HEK293 (cell line): ENCODE data around the gene GPSM1.

Experiments used
- CTCF ChIA-PET: fragments of 350-600 bp; formaldehyde crosslinking; extraction: SDS; loops from one replicate; lab custom pipeline; 2021; ENCODE audit warnings: antibody characterized with exemption; lab: Yijun Ruan, JAX
- POLR2A ChIA-PET: fragments of 300-600 bp; formaldehyde crosslinking; extraction: SDS; loops from one replicate; lab custom pipeline; 2020; ENCODE audit warnings: antibody characterized with exemption, inconsistent platforms; lab: Yijun Ruan, JAX
- H3K27ac ChIP-seq: fragments of 200-500 bp; sonication (Bioruptor generic); 2 replicates; pipeline ENCODE4 v1.5.1; 2014; ENCODE audit warnings: low read depth, low read length, control low read depth, inconsistent platforms; ENCODE audit errors: extremely low read depth
- H3K36me3 ChIP-seq, 2 experiments: fragments of 200-500 bp in 1 of 2; sonication (Bioruptor generic) in 1 of 2; 1 replicate in 1 of 2; 2 replicates in 1 of 2; pipeline ENCODE4 v1.5.1; 2014 to 2017; ENCODE audit warnings: inconsistent platforms in 2 of 2, low read length in 2 of 2; ENCODE audit not compliant: control insufficient read depth in 2 of 2, insufficient read depth in 1 of 2
- H3K4me1 ChIP-seq: fragments of 200-500 bp; sonication (Bioruptor generic); 2 replicates; pipeline ENCODE4 v1.5.1; 2014; ENCODE audit warnings: mild to moderate bottlenecking, low read length, inconsistent platforms; ENCODE audit not compliant: control insufficient read depth, insufficient read depth
- H3K4me3 ChIP-seq: 2 replicates; pipeline ENCODE4 v1.5.1; 2011; ENCODE audit warnings: low read depth, mild to moderate bottlenecking, control low read depth, low read length, moderate library complexity
- H3K9me3 ChIP-seq: fragments of 200-500 bp; sonication (Bioruptor generic); 2 replicates; pipeline ENCODE4 v1.5.1; 2014; ENCODE audit warnings: low read depth, low read length, inconsistent platforms; ENCODE audit not compliant: control insufficient read depth, insufficient read depth
- BCL11B ChIP-seq: fragments of 450-650 bp; formaldehyde crosslinking; IDR thresholded peaks from 2 replicates; pipeline ENCODE4 v1.5.1; 2016; ENCODE audit warnings: low read depth, missing biosample characterization, missing genetic modification characterization
- EGR2 ChIP-seq: fragments of 450-650 bp; formaldehyde crosslinking; IDR thresholded peaks from 2 replicates; pipeline ENCODE4 v1.5.1; 2016; ENCODE audit warnings: low read depth, missing biosample characterization, missing genetic modification characterization
- GLIS1 ChIP-seq: fragments of 450-650 bp; formaldehyde crosslinking; IDR thresholded peaks from 2 replicates; pipeline ENCODE4 v1.5.1; 2016; ENCODE audit warnings: missing biosample characterization, missing genetic modification characterization
- GLIS2 ChIP-seq: fragments of 450-650 bp; formaldehyde crosslinking; IDR thresholded peaks from 2 replicates; pipeline ENCODE4 v1.5.1; 2016; ENCODE audit warnings: missing biosample characterization, missing genetic modification characterization
- IKZF3 ChIP-seq: fragments of 450-650 bp; IDR thresholded peaks from 2 replicates; pipeline ENCODE4 v1.5.0; 2018; ENCODE audit warnings: missing biosample characterization, mild to moderate bottlenecking, missing genetic modification characterization, moderate library complexity
- KLF1 ChIP-seq: fragments of 450-650 bp; formaldehyde crosslinking; IDR thresholded peaks from 2 replicates; pipeline ENCODE4 v1.5.1; 2016; ENCODE audit warnings: missing biosample characterization, missing genetic modification characterization
- KLF8 ChIP-seq: fragments of 450-650 bp; formaldehyde crosslinking; IDR thresholded peaks from 2 replicates; pipeline ENCODE4 v1.5.1; 2016; ENCODE audit warnings: missing biosample characterization, missing genetic modification characterization
- TSHZ1 ChIP-seq: fragments of 450-650 bp; formaldehyde crosslinking; IDR thresholded peaks from 2 replicates; pipeline ENCODE4 v1.5.1; 2016; ENCODE audit warnings: missing biosample characterization, missing genetic modification characterization, borderline replicate concordance
- ZFHX2 ChIP-seq: fragments of 450-650 bp; formaldehyde crosslinking; conservative IDR thresholded peaks from 2 replicates; pipeline ENCODE4 v1.5.1; 2016; ENCODE audit warnings: missing biosample characterization, missing genetic modification characterization
- ZFP37 ChIP-seq: fragments of 450-650 bp; formaldehyde crosslinking; IDR thresholded peaks from 2 replicates; pipeline ENCODE4 v1.5.1; 2016; ENCODE audit warnings: missing biosample characterization, missing genetic modification characterization
- ZIC2 ChIP-seq: fragments of 450-650 bp; formaldehyde crosslinking; IDR thresholded peaks from 2 replicates; pipeline ENCODE4 v1.5.1; 2016; ENCODE audit warnings: missing biosample characterization, missing genetic modification characterization
- ZNF513 ChIP-seq: fragments of 450-650 bp; IDR thresholded peaks from 2 replicates; pipeline ENCODE4 v1.5.1; 2018; ENCODE audit warnings: missing biosample characterization, missing genetic modification characterization
- ZNF610 ChIP-seq: fragments of 450-650 bp; formaldehyde crosslinking; IDR thresholded peaks from 2 replicates; pipeline ENCODE4 v1.5.1; 2016; ENCODE audit warnings: missing biosample characterization, missing genetic modification characterization, borderline replicate concordance
- ZNF621 ChIP-seq: fragments of 450-650 bp; formaldehyde crosslinking; IDR thresholded peaks from 2 replicates; pipeline ENCODE4 v1.5.1; 2017; ENCODE audit warnings: missing biosample characterization, missing genetic modification characterization
- ZNF660 ChIP-seq: fragments of 450-650 bp; IDR thresholded peaks from 2 replicates; pipeline ENCODE4 v1.5.1; 2018; ENCODE audit warnings: missing biosample characterization, mild to moderate bottlenecking, missing genetic modification characterization
- ZNF664 ChIP-seq: fragments of 450-650 bp; formaldehyde crosslinking; IDR thresholded peaks from 2 replicates; pipeline ENCODE4 v1.5.1; 2016; ENCODE audit warnings: missing biosample characterization, missing genetic modification characterization
- ZNF670 ChIP-seq: fragments of 450-650 bp; formaldehyde crosslinking; IDR thresholded peaks from 2 replicates; pipeline ENCODE4 v1.5.1; 2016; ENCODE audit warnings: missing biosample characterization, missing genetic modification characterization, low read depth

GPSM1 gene

DNA sequence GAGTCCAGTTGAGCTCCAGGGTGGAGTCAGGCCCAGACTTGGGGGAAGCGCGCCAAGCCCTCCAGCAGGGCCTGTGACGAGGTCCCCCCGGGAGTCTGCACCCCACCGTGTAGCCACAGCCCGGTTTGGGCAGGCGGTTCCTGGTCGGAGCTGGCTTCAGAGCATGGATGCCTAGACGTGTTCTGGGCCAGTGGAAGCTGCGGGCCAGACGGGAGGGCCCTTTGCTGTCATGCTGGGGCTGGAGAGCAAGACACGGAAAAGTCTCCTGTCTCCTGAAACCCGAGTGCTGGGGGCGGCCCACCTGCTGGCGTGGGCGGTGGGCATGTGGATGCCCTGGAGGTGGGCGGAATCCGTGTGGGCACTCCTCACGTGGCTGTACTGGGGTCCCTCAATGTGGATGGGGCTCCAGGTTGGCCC lies 1.9 kb downstream of the GPSM1 start:
- H3K4me3 ChIP-seq, result no peak overlapping the region
- ChIA-PET POLR2A (interaction anchor here (0.7 to 2.0 kb wide), 3 partner anchors 17 to 42 kb away, joined by 3 to 6 read pairs (median 4); no protein-coding TSS in a partner anchor), CTCF (interaction anchor here (0.6 to 2.9 kb wide), 7 partner anchors 11 to 400 kb away, joined by 3 to 23 read pairs (median 3); no protein-coding TSS in a partner anchor)
- H3K4me1 ChIP-seq, result peaks cover 8% of the 10 kb centered on the region
- H3K27ac ChIP-seq, result peak overlapping the region; percentile 66; the same call in 1 of the 2 replicates
- no peaks in the 10 kb centered on the region for H3K9me3 ChIP-seq
- no peak for TF ChIP-seq ZNF621 (tag by site-specific recombination)
- TF ChIP-seq ZIC2 (tag by site-specific recombination), result peak; percentile 89
- peak; percentile 89 for TF ChIP-seq EGR2 (tag by site-specific recombination)
- peak; percentile 47 for TF ChIP-seq GLIS2 (tag by site-specific recombination)
- peak; percentile 93 for TF ChIP-seq ZFHX2 (tag by site-specific recombination)
- TF ChIP-seq ZNF670 (tag by site-specific recombination), result no peak
- peak; percentile 90 for TF ChIP-seq GLIS1 (tag by site-specific recombination)
- TF ChIP-seq KLF8 (tag by site-specific recombination), result no peak
- TF ChIP-seq ZNF610, result no peak
- H3K36me3 ChIP-seq, result peaks cover 0 to 11% of the 10 kb centered on the region in 2 experiments; a peak in 1 of 3 replicates

- CTCF ChIA-PET, result interaction anchor here (0.6 to 2.9 kb wide), 5 partner anchors 10 to 160 kb away, joined by 3 to 23 read pairs (median 3); no protein-coding TSS in a partner anchor
These were observed 2.5 kb downstream of the GPSM1 start for GRCh38 chr9:136329636-136330405.

More at GRCh38 chr9:136329636-136330405, 2.5 kb downstream of the GPSM1 start:
- POLR2A ChIA-PET, result interaction anchor here (0.7 to 2.0 kb wide), 3 partner anchors 16 to 62 kb away, joined by 4 to 6 read pairs (median 4); no protein-coding TSS in a partner anchor
- Histone ChIP-seq H3K4me1 (peaks cover 8% of the 10 kb centered on the region), H3K9me3 (no peaks in the 10 kb centered on the region), H3K4me3 (no peak overlapping the region), H3K27ac (no peak overlapping the region), H3K36me3 (peaks cover 0 to 17% of the 10 kb centered on the region in 2 experiments; a peak in 1 of 3 replicates)
- TF ChIP-seq ZNF513 (no peak), GLIS2 (tag by site-specific recombination) (peak; percentile 44; the same call in 1 of the 2 replicates), ZNF660 (no peak), TSHZ1 (tag by site-specific recombination) (no peak), BCL11B (tag by site-specific recombination) (0 out of 2 replicates have a peak, but pooled peaks have one; percentile 11), KLF1 (tag by site-specific recombination) (no peak), GLIS1 (tag by site-specific recombination) (peak; percentile 45; the same call in 1 of the 2 replicates), IKZF3 (tag by site-specific recombination) (no peak), ZNF664 (no peak), ZFP37 (tag by site-specific recombination) (no peak)
